NCI-H1092 (cell line): ENCODE results near the gene SNX18.

ENCODE experiments used
- DNase-seq: peaks from one replicate; lab custom pipeline; 2025; lab: John Stamatoyannopoulos, UW

SNX18 gene

GRCh38 chr5:54541823-54542783 is 24.5 kb downstream of the SNX18 start:
- DNase-seq = peak; percentile 5

- DNase-seq = no peak
Measured at GRCh38 chr5:54544044-54544443, 26.5 kb downstream of the SNX18 start.

- DNase-seq = no peak
Measured at GRCh38 chr5:54545796-54546195, 28.2 kb downstream of the SNX18 start.

- no peak for DNase-seq
Measured at GRCh38 chr5:54547711-54548250, 30.2 kb downstream of the SNX18 start.

- no peak for DNase-seq
Measured at GRCh38 chr5:54548565-54548964, 31.0 kb downstream of the SNX18 start.

DNA sequence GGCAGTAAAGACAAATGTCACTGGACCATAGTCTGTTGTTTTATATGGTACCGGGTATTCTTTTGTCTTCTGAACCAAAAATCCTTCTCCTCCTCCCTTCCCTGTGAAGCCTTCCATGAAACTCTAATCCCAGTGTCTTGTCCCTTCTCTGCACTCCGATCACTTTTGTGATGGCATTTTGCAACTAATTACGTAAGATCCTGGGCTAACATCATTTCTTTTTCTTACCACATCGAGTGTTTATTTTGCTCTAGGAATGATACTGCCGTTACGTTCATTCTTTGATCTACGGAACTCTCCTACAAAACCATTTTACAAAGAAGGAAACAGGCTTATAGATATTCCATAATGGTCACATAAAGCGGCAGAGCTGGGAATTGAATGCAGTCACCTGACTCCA is 33.7 kb downstream of the SNX18 start:
- no peak for DNase-seq

DNA sequence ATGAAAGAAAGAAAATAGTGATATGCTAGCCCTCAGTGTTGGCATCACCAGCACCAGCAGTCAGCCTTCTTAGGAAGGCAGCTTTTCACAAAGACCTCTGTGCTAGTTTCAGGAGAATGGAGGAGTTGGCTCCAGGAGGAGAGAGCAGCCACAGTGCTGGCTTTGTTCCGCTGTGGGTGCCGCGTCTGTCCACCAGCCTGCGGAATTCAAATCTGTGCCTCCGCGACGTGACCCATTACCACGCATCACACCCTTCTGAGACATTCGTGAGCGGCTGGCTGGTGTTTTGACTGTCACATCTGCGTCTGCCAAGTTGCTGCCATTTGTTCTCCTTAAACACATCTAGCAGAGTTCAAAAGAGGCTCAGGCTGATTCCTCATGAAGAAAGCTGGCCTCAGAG is 34.4 kb downstream of the SNX18 start:
- DNase-seq = no peak

DNA sequence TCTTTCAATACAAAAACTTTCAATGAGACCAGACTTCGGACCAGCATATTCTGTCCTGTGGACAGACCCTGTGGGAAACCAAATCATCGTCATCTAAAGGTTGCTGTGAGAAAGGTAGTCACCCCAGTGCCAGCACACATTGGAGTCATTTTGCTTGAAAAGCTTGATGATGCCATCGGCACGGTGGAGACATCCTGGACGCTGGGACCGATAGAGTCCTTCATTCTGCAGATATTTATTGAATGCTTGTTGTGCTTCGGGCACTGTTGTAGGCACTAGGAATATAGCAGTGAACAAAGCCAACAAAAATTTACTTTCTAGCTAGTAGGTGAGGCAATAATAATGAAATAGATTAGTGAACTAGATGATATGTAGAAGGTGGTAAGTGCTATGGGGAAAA is 34.9 kb downstream of the SNX18 start:
- DNase-seq = no peak

DNA sequence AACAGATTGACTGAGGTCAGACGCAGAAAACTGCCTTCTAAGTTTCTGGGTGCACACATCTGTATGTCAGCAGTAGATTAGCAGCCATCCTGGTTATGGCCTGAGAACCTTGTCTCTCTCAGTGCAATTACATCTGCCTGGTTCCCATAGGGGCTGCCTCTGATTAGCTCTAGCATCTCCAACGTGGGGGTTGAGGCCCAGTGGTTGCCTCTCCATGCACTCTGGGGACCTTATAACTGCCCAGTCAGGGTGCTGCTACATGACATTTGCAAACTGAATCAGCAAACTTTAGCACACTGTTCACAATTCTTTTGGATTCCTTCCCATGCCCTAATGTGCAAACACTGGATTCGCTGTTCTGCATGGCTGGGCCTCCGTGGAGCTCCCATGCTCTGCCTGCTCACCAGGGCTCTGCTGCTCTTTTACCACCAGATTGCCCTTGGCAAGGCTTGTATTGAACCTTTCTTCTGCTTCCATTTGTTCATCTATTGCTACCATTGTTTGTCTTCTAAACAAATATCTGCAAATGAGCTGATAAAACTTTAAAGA is 36.2 kb downstream of the SNX18 start:
- DNase-seq = no peak

DNA sequence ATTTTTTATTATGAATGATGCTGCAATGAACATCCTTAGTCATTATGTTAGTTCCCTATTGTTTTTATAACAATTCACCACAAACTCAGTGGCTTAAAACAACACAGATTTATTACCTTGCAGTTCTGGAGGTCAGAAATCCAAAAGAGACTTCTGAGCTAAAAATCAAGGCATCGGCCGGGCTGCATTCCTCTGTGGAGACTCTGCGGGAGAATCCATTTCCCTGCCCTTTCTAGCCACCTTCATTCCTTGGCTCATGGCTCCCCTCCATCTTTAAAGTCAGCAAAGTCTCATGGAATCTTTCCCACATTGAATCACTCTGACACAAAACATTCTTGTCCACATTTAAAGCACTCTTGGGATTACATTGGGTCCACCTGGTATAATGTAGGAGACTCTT is 38.6 kb downstream of the SNX18 start:
- no peak for DNase-seq

GRCh38 chr5:54558362-54558761 is 40.8 kb downstream of the SNX18 start:
- DNase-seq = no peak

- DNase-seq = no peak
Measured at GRCh38 chr5:54561651-54562050, 44.1 kb downstream of the SNX18 start.

DNA sequence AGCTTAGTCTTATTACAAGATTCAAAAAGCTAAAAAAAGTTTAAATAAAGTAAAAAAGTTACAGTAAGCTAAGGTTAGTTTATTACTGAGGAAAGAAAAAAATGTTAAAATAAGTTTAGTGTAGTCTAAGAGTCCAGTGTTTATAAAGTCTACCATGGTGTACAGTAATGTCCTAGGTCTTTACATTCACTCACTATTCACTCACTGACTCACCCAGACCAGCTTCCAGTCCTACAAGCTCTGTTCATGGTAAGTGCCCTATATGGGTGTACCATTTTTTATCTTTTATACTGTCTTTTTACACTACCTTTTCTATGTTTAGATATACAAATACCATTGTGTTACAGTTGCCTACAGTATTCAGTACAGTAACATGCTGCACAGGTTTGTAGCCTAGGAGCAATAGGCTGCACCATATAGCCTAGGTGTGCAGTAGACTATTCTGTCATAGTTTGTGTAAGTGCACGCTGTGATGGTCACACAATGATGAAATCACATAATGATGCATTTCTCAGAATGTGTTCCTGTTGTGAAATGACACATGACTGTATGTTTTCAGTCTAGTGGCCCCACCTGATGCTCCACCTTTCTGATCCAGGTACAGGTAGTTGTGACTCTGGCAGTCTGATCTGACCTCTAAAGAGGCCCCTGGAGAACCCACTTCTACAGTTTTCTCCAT is 45.7 kb downstream of the SNX18 start:
- DNase-seq = no peak

- no peak for DNase-seq
Measured at GRCh38 chr5:54567996-54568395, 50.4 kb downstream of the SNX18 start.

GRCh38 chr5:54570916-54571315 is 53.4 kb downstream of the SNX18 start:
- no peak for DNase-seq

DNA sequence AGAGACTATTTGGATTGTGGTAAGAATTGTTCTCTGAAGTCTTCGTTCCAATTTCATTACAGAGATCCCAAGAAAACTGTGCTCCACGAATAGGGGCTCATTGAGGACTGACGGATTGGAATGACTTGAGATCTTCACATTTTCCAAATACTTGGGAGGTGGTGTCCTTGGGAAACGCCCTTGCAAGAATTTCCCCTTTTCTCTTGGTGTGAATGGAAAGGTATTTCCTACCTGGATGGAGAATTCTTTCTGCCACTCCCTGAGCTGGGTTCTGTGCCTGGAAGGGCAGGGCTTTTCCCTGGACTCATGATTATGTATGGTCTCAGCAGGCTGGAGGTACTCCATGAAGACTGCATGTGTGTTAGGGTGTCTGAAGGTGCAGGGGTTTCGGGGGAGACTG is 53.9 kb downstream of the SNX18 start:
- no peak for DNase-seq

GRCh38 chr5:54573812-54574489 is 56.4 kb downstream of the SNX18 start:
- DNase-seq = no peak

- DNase-seq = no peak
Measured at GRCh38 chr5:54577528-54577927, 60.0 kb downstream of the SNX18 start.

- no peak for DNase-seq
Measured at GRCh38 chr5:54577937-54578653, 60.5 kb downstream of the SNX18 start.

- DNase-seq = no peak
Measured at GRCh38 chr5:54579591-54580295, 62.2 kb downstream of the SNX18 start.
